Upper lobe of left lung (tissue), 6 donors: ENCODE results near the gene R3HDM2. TPM values are rescaled to one million over a fixed set of nuclear protein-coding genes. Genes with fewer than 3 reads are reported as not detected.

Source experiments
- ATAC-seq, 2 donors: fragments of 200-7000 bp; cut with Tn5 transposase; one replicate each; pipeline ENCODE4 v1.9.1; 2022; ENCODE audit warnings: mild to moderate bottlenecking in 2 of 2, moderate library complexity in 2 of 2; ENCODE audit not compliant: low FRiP score in 2 of 2
- DNase-seq, 2 donors: peaks; one replicate each; pipeline ENCODE4 v3.0.0-alpha.2; 2019 to 2020
- H3K27ac ChIP-seq, 4 donors: fragments of 200-600 bp; sonication (generic); one replicate each; pipeline ENCODE4 v1.5.1; 2016 to 2019
- H3K27me3 ChIP-seq, 4 donors: fragments of 200-600 bp; sonication (generic); one replicate each; pipeline ENCODE4 v1.5.1; 2017 to 2019
- H3K36me3 ChIP-seq, 4 donors: fragments of 200-600 bp; sonication (generic); one replicate each; pipeline ENCODE4 v1.5.1; 2016 to 2019
- H3K4me1 ChIP-seq, 4 donors: fragments of 200-600 bp; sonication (generic); one replicate each; pipeline ENCODE4 v1.5.1; 2018 to 2019
- H3K4me3 ChIP-seq, 4 donors: fragments of 200-600 bp; sonication (generic); one replicate each; pipeline ENCODE4 v1.5.1; 2017 to 2019; ENCODE audit warnings: mild to moderate bottlenecking in 2 of 4, moderate library complexity in 1 of 4
- H3K9me3 ChIP-seq, 4 donors: fragments of 200-600 bp; sonication (generic); one replicate each; pipeline ENCODE4 v1.5.1; 2018 to 2019
- CTCF ChIP-seq, 6 experiments: fragments of 450-650 bp in 4 of 6; fragments of 200-600 bp in 2 of 6; sonication (generic) in 2 of 6; IDR thresholded peaks; one replicate each; pipeline ENCODE4 v1.5.1; 2016 to 2019; ENCODE audit warnings: antibody characterized with exemption in 6 of 6
- EP300 ChIP-seq, 4 donors: sonication (generic); formaldehyde crosslinking; IDR thresholded peaks; one replicate each; pipeline ENCODE4 v1.5.1; 2017; ENCODE audit warnings: antibody characterized with exemption in 4 of 4, control low read depth in 2 of 4
- POLR2A ChIP-seq, 4 donors: fragments of 450-650 bp; IDR thresholded peaks; one replicate each; pipeline ENCODE4 v1.5.1; 2016 to 2017; ENCODE audit warnings: antibody characterized with exemption in 4 of 4, mild to moderate bottlenecking in 2 of 4
- POLR2AphosphoS5 ChIP-seq, 2 donors: sonication (generic); formaldehyde crosslinking; IDR thresholded peaks; one replicate each; pipeline ENCODE4 v1.5.1; 2017; ENCODE audit warnings: antibody characterized with exemption in 2 of 2
- WGBS, 2 donors: methylation state at CpG; one replicate each; pipeline ENCODE4 v1.1.5; 2017 to 2018; 5-methylcytosine and 5-hydroxymethylcytosine counted together
- total RNA-seq, 6 donors: library from RNA; depleted of rRNA in 4 of 6; stranded (reverse); fragments of >200 nt in 4 of 6; gene quantifications; one replicate each; pipeline versions ENCODE4 v1.1.0 to v1.2.1, GENCODE V29; 2016 to 2021
- donor health status: DM: no; HTN: no; CAD: no; lungs with moderate emphysema.
- donor health status: DM: no; HTN: yes; CAD: no; lungs with severe emphysema.

R3HDM2 gene
- total RNA-seq, 6 donors from 2014 or later, result 39.2 to 94.3 (median 59.2) TPM

- TF ChIP-seq CTCF (IDR thresholded peaks at IDR 0.05) (no peak), EP300 (IDR thresholded peaks at IDR 0.05) (no peak), POLR2A (IDR thresholded peaks at IDR 0.05) (no peak), POLR2AphosphoS5 (IDR thresholded peaks at IDR 0.05) (no peak)
- Histone ChIP-seq H3K4me3 (no peak overlapping the region), H3K27ac (no peak overlapping the region), H3K36me3 (no peaks in the 10 kb centered on the region), H3K4me1 (peaks cover 44 to 48% (median 46%) of the 10 kb centered on the region in 4 donors), H3K27me3 (peaks cover 2 to 45% (median 25%) of the 10 kb centered on the region in 4 donors), H3K9me3 (no peaks in the 10 kb centered on the region)
- ATAC-seq, result no peak
- no peak for DNase-seq
- 58 to 67% methylated on average over 6 of the region's 6 CpGs for WGBS, 2 donors
Measured at GRCh38 chr12:57244312-57244696, 186.5 kb downstream of the R3HDM2 start.

GRCh38 chr12:57243521-57244311 is 187.1 kb downstream of the R3HDM2 start:
- H3K4me1 ChIP-seq, result peaks cover 48 to 54% (median 50%) of the 10 kb centered on the region in 4 donors
- peak overlapping the region in 3 of 4 donors; percentile 25 to 45 (median 26) for H3K4me3 ChIP-seq
- H3K36me3 ChIP-seq, result no peaks in the 10 kb centered on the region
- no peaks in the 10 kb centered on the region for H3K9me3 ChIP-seq
- H3K27ac ChIP-seq, result no peak overlapping the region
- H3K27me3 ChIP-seq, result peaks cover 2 to 48% (median 26%) of the 10 kb centered on the region in 4 donors
- TF ChIP-seq POLR2A (IDR thresholded peaks at IDR 0.05), result no peak
- TF ChIP-seq CTCF (IDR thresholded peaks at IDR 0.05), result peak; percentile 55 to 73 (median 68)
- 8 to 11% methylated on average over 35 to 38 of the region's 41 CpGs for whole genome bisulfite sequencing, 2 donors
- ATAC-seq (peak; percentile 59 to 74), DNase-seq (peak; percentile 78 to 85)

GRCh38 chr12:57242691-57243454 is 188.0 kb downstream of the R3HDM2 start:
- ATAC-seq (peak in 1 of 2 donors; percentile 0), DNase-seq (peak in 1 of 2 donors; percentile 92)
- Histone ChIP-seq H3K4me1 (peaks cover 57 to 62% (median 59%) of the 10 kb centered on the region in 4 donors), H3K36me3 (no peaks in the 10 kb centered on the region), H3K27me3 (peaks cover 2 to 57% (median 30%) of the 10 kb centered on the region in 4 donors), H3K27ac (no peak overlapping the region), H3K9me3 (no peaks in the 10 kb centered on the region), H3K4me3 (peak overlapping the region in 3 of 4 donors; percentile 25 to 45 (median 26))
- TF ChIP-seq POLR2A (IDR thresholded peaks at IDR 0.05) (no peak), CTCF (IDR thresholded peaks at IDR 0.05) (peak in 4 of 6 experiments; percentile 41 to 70 (median 46))
- 2 to 5% methylated on average over 22 to 45 of the region's 45 CpGs for WGBS, 2 donors

- H3K4me1 ChIP-seq, result peaks cover 59 to 67% (median 62%) of the 10 kb centered on the region in 4 donors
- no peaks in the 10 kb centered on the region for H3K9me3 ChIP-seq
- TF ChIP-seq CTCF (IDR thresholded peaks at IDR 0.05) (no peak), POLR2AphosphoS5 (IDR thresholded peaks at IDR 0.05) (no peak), POLR2A (IDR thresholded peaks at IDR 0.05) (no peak), EP300 (IDR thresholded peaks at IDR 0.05) (no peak)
- WGBS, 2 donors, result 2 to 3% methylated on average over 8 to 18 of the region's 18 CpGs
- DNase-seq, result peak in 1 of 2 donors; percentile 79
- H3K27ac ChIP-seq, result no peak overlapping the region
- H3K27me3 ChIP-seq, result peaks cover 2 to 61% (median 33%) of the 10 kb centered on the region in 4 donors
- no peak for ATAC-seq
- H3K36me3 ChIP-seq, result no peaks in the 10 kb centered on the region
- H3K4me3 ChIP-seq, result peak overlapping the region in 3 of 4 donors; percentile 25 to 45 (median 26)
Measured at GRCh38 chr12:57242329-57242690, 188.5 kb downstream of the R3HDM2 start.
